Transverse colon (tissue), 4 donors: Measurements from ENCODE around the gene DCDC2C.

ENCODE experiments used
- EP300 ChIP-seq: sonication (generic); formaldehyde crosslinking; IDR thresholded peaks from one replicate; pipeline ENCODE4 v1.6.1; 2017; ENCODE audit warnings: antibody characterized with exemption, low read depth
- POLR2AphosphoS5 ChIP-seq, 3 donors: sonication (generic); formaldehyde crosslinking; IDR thresholded peaks; one replicate each; pipeline ENCODE4 v1.6.1; 2016; ENCODE audit warnings: antibody characterized with exemption in 3 of 3
- TF ChIP-seq, protein P1 (sequence below), 5 experiments: fragments of 200-600 bp in 3 of 5; fragments of 450-650 bp in 2 of 5; sonication (generic) in 3 of 5; IDR thresholded peaks; 1 replicate in 2 of 5; 2 replicates in 3 of 5; pipeline ENCODE4 v1.5.1; 2016 to 2017; ENCODE audit warnings: antibody characterized with exemption in 5 of 5, inconsistent platforms in 3 of 5, mild to moderate bottlenecking in 2 of 5, moderate library complexity in 1 of 5

DNA sequence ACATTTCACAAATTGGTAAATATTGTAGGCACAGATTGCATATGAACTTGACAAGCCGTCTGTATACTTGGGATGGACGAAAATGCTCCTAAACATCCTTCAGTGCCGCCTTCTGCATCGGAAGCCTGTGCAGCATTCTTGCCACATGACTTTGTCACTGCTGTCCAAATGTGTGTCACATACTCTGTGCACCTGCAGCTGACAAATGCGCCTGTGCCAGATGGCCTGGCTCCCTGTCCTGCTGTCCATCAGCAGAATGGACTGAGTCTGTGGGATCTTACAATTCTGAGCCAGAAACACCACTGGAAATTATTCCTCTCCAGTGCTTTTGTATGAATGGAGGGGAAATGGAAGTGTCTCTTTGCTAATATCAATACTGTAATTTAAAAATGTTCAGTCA lies 89.9 kb downstream of the DCDC2C start:
- TF ChIP-seq, protein P1, sequence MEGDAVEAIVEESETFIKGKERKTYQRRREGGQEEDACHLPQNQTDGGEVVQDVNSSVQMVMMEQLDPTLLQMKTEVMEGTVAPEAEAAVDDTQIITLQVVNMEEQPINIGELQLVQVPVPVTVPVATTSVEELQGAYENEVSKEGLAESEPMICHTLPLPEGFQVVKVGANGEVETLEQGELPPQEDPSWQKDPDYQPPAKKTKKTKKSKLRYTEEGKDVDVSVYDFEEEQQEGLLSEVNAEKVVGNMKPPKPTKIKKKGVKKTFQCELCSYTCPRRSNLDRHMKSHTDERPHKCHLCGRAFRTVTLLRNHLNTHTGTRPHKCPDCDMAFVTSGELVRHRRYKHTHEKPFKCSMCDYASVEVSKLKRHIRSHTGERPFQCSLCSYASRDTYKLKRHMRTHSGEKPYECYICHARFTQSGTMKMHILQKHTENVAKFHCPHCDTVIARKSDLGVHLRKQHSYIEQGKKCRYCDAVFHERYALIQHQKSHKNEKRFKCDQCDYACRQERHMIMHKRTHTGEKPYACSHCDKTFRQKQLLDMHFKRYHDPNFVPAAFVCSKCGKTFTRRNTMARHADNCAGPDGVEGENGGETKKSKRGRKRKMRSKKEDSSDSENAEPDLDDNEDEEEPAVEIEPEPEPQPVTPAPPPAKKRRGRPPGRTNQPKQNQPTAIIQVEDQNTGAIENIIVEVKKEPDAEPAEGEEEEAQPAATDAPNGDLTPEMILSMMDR (IDR thresholded peaks at IDR 0.05), result no peak
- TF ChIP-seq EP300, result no peak
- TF ChIP-seq POLR2AphosphoS5 (IDR thresholded peaks at IDR 0.05), result no peak
